NCI-H1417 (cell line): ENCODE results near the gene NT5C1B.
"Not testable (repeated sequence)": the region's sequence is repeated elsewhere in the genome, so short reads cannot be mapped to it uniquely, and the experiment has no call there.

Source experiments
- DNase-seq, 3 experiments: peaks; one replicate each; lab custom pipeline; 2025; lab: John Stamatoyannopoulos, UW

The NT5C1B gene

GRCh38 chr2:18589354-18589753 lies at the start of gene NT5C1B:
TSS of gene NT5C1B (minus strand) at chr2:18589569. CDS start at chr2:18589468, 101 bp downstream.
- DNase-seq = no peak

- DNase-seq = no peak
Observed at GRCh38 chr2:18637196-18637595, 47.8 kb upstream of the NT5C1B start.

- not testable (repeated sequence) for DNase-seq
Observed at GRCh38 chr2:18632699-18633098, 43.3 kb upstream of the NT5C1B start.

- DNase-seq = no peak
Observed at GRCh38 chr2:18630941-18631340, 41.6 kb upstream of the NT5C1B start.

GRCh38 chr2:18630541-18630940 lies 41.2 kb upstream of the NT5C1B start:
- DNase-seq = no peak

- DNase-seq = no peak
Observed at GRCh38 chr2:18630101-18630500, 40.7 kb upstream of the NT5C1B start.

GRCh38 chr2:18626958-18627650 lies 37.7 kb upstream of the NT5C1B start:
- DNase-seq = no peak

GRCh38 chr2:18626256-18626668 lies 36.9 kb upstream of the NT5C1B start:
- no peak for DNase-seq

- DNase-seq = no peak
Observed at GRCh38 chr2:18625563-18625962, 36.2 kb upstream of the NT5C1B start.

GRCh38 chr2:18623782-18624181 lies 34.4 kb upstream of the NT5C1B start:
- no peak for DNase-seq

- no peak for DNase-seq
Observed at GRCh38 chr2:18620867-18621632, 31.7 kb upstream of the NT5C1B start.

GRCh38 chr2:18619091-18619490 lies 29.7 kb upstream of the NT5C1B start:
- DNase-seq = no peak

GRCh38 chr2:18614041-18614440 lies 24.7 kb upstream of the NT5C1B start:
- no peak for DNase-seq

GRCh38 chr2:18612133-18612532 lies 22.8 kb upstream of the NT5C1B start:
- no peak for DNase-seq

- peak in 2 of 3 experiments; percentile 42 to 58 for DNase-seq
Observed at GRCh38 chr2:18611604-18612003, 22.2 kb upstream of the NT5C1B start.

- DNase-seq = peak in 2 of 3 experiments; percentile 42 to 67
Observed at GRCh38 chr2:18611184-18611583, 21.8 kb upstream of the NT5C1B start.

- DNase-seq = no peak
Observed at GRCh38 chr2:18610651-18611050, 21.3 kb upstream of the NT5C1B start.

GRCh38 chr2:18610090-18610489 lies 20.7 kb upstream of the NT5C1B start:
- DNase-seq = no peak

- DNase-seq = no peak
Observed at GRCh38 chr2:18605115-18605514, 15.7 kb upstream of the NT5C1B start.

- no peak for DNase-seq
Observed at GRCh38 chr2:18604531-18604885, 15.1 kb upstream of the NT5C1B start.

- DNase-seq = peak in 1 of 3 experiments; percentile 16
Observed at GRCh38 chr2:18603854-18604530, 14.6 kb upstream of the NT5C1B start.

GRCh38 chr2:18602298-18602697 lies 12.9 kb upstream of the NT5C1B start:
- no peak for DNase-seq

GRCh38 chr2:18600255-18600613 lies 10.9 kb upstream of the NT5C1B start:
- DNase-seq = no peak
